OCI-LY7 (cell line): ENCODE results near the gene RNF17. TPM values are rescaled to one million over a fixed set of nuclear protein-coding genes. Genes with fewer than 3 reads are reported as not detected.

Source experiments
- BruUV-seq: library from RNA; stranded (reverse); fragments of 400-500 nt; replicated peaks from 2 replicates; lab custom pipeline; 2021; lab: Mats Ljungman, UMichigan
- CTCF ChIA-PET: fragments of 300-600 bp; sonication (Branson Sonifier 250); formaldehyde crosslinking; loops from one replicate; lab custom pipeline; 2022; ENCODE audit warnings: antibody characterized with exemption; ENCODE audit not compliant: unreplicated experiment; lab: Charles Lee
- POLR2A ChIA-PET: fragments of 300-600 bp; sonication (Branson Sonifier 250); formaldehyde crosslinking; loops from one replicate; lab custom pipeline; 2022; ENCODE audit warnings: antibody characterized with exemption; lab: Charles Lee
- DNase-seq: peaks from one replicate; pipeline ENCODE4 v3.0.0-alpha.2; 2015; ENCODE audit warnings: low spot score
- H2AFZ ChIP-seq: fragments of 200-600 bp; sonication (generic), shearing (Covaris generic); 2 replicates; pipeline ENCODE4 v1.6.1; 2014; ENCODE audit warnings: mild to moderate bottlenecking, antibody characterized with exemption, low read length, moderate library complexity
- H3K27ac ChIP-seq: fragments of 200-600 bp; sonication (generic); 2 replicates; pipeline ENCODE4 v1.5.1; 2014; ENCODE audit warnings: mixed run types, low read depth, mild to moderate bottlenecking, moderate library complexity, low read length, inconsistent platforms; ENCODE audit not compliant: poor library complexity, severe bottlenecking
- H3K36me3 ChIP-seq: fragments of 200-600 bp; sonication (generic); 2 replicates; pipeline ENCODE4 v1.6.1; 2014; ENCODE audit warnings: mild to moderate bottlenecking, antibody characterized with exemption, low read length, moderate library complexity, mixed read lengths; ENCODE audit not compliant: insufficient read depth
- H3K4me1 ChIP-seq: fragments of 200-600 bp; sonication (generic); 2 replicates; pipeline ENCODE4 v1.5.1; 2014; ENCODE audit warnings: mild to moderate bottlenecking, low read length; ENCODE audit not compliant: insufficient read depth, poor library complexity, severe bottlenecking
- H3K4me2 ChIP-seq: fragments of 200-600 bp; sonication (generic); 2 replicates; pipeline ENCODE4 v1.6.1; 2014; ENCODE audit warnings: mild to moderate bottlenecking, low read length
- H3K4me3 ChIP-seq: fragments of 200-600 bp; sonication (generic); 2 replicates; pipeline ENCODE4 v1.5.1; 2014; ENCODE audit warnings: mild to moderate bottlenecking, low read depth, low read length; ENCODE audit not compliant: poor library complexity, severe bottlenecking
- H3K79me2 ChIP-seq: fragments of 200-600 bp; sonication (generic); 2 replicates; pipeline ENCODE4 v1.6.1; 2016; ENCODE audit warnings: low read depth, mild to moderate bottlenecking, low read length, moderate library complexity, mixed read lengths; ENCODE audit not compliant: insufficient read depth
- H3K9me2 ChIP-seq: fragments of 200-600 bp; sonication (generic); 2 replicates; pipeline ENCODE4 v1.6.1; 2016; ENCODE audit warnings: mild to moderate bottlenecking, low read length, mixed read lengths; ENCODE audit not compliant: insufficient read depth
- H3K9me3 ChIP-seq: fragments of 200-600 bp; sonication (generic); 2 replicates; pipeline ENCODE4 v1.6.1; 2014; ENCODE audit warnings: mild to moderate bottlenecking, mixed run types, low read length, mixed read lengths
- H4K20me1 ChIP-seq: fragments of 200-600 bp; sonication (generic); 2 replicates; pipeline ENCODE4 v1.6.1; 2014; ENCODE audit warnings: mild to moderate bottlenecking, antibody characterized with exemption, low read length, moderate library complexity, mixed read lengths; ENCODE audit not compliant: insufficient read depth
- CTCF ChIP-seq: fragments of 200-600 bp; sonication (generic); conservative IDR thresholded peaks from 2 replicates; pipeline ENCODE4 v1.5.1; 2014; ENCODE audit warnings: mild to moderate bottlenecking, antibody characterized with exemption, low read length, moderate library complexity, mixed read lengths
- EZH2phosphoT487 ChIP-seq: fragments of 200-600 bp; sonication (generic); IDR thresholded peaks from 2 replicates; pipeline ENCODE4 v1.6.1; 2018; ENCODE audit warnings: low read depth, borderline replicate concordance, mild to moderate bottlenecking, mixed run types, antibody characterized with exemption, low read length, moderate library complexity, mixed read lengths
- intact Hi-C: fragments of 100-400 bp; cut with micrococcal nuclease; formaldehyde crosslinking; loops from one replicate; pipeline ENCODE4 v1.10.0; 2022; ENCODE audit not compliant: unreplicated experiment
- total RNA-seq, 2 experiments: library from RNA; depleted of rRNA in 1 of 2; stranded (reverse); fragments of >200 nt in 1 of 2; shearing (Covaris generic) in 1 of 2; gene quantifications; 2 replicates each; pipeline ENCODE4 v1.2.3, GENCODE V29; 2014 to 2022

RNF17 gene
- total RNA-seq, 2 experiments from 2014 or later = not detected

GRCh38 chr13:24916464-24916863 lies 152.5 kb downstream of the RNF17 start:
- BruUV-seq = no TSS peak
- no peak for DNase-seq
- peaks cover 54% of the 10 kb centered on the region for H3K79me2 ChIP-seq
- peaks cover 7% of the 10 kb centered on the region for H3K4me1 ChIP-seq
- intact Hi-C loops = no loop called here
- H4K20me1 ChIP-seq = peaks cover 15% of the 10 kb centered on the region
- no peak overlapping the region for H3K4me2 ChIP-seq
- H2AFZ ChIP-seq = no peak overlapping the region
- TF ChIP-seq EZH2phosphoT487 (no peak), CTCF (no peak)
- ChIA-PET CTCF (no interaction called here), POLR2A (no interaction called here)
- H3K4me3 ChIP-seq = no peak overlapping the region
- H3K36me3 ChIP-seq = peaks cover 17% of the 10 kb centered on the region; the same call in 1 of the 2 replicates
- no peaks in the 10 kb centered on the region for H3K9me3 ChIP-seq
- no peaks in the 10 kb centered on the region for H3K9me2 ChIP-seq
- no peak overlapping the region for H3K27ac ChIP-seq

- Histone ChIP-seq H3K9me2 (no peaks in the 10 kb centered on the region), H3K79me2 (peaks cover 63% of the 10 kb centered on the region), H2AFZ (no peak overlapping the region), H3K27ac (no peak overlapping the region), H3K4me2 (peak overlapping the region; percentile 90), H3K9me3 (no peaks in the 10 kb centered on the region), H4K20me1 (peaks cover 12% of the 10 kb centered on the region), H3K4me1 (peaks cover 20% of the 10 kb centered on the region), H3K4me3 (peak overlapping the region; percentile 82), H3K36me3 (peaks cover 4% of the 10 kb centered on the region; the same call in 1 of the 2 replicates)
- TF ChIP-seq CTCF = no peak
- no peak for DNase-seq
- POLR2A ChIA-PET = interaction anchor here (0.6 to 0.7 kb wide), 2 partner anchors 429 to 500 kb away, joined by 3 read pairs; no protein-coding TSS in a partner anchor
- CTCF ChIA-PET = no interaction called here
- no TSS peak for BruUV-seq
- intact Hi-C loops = loop anchor here (5.0 kb wide), 1 partner anchor 409 kb away; the partner anchor contains the start of gene PARP4
Observed at GRCh38 chr13:24921003-24921402, 157.0 kb downstream of the RNF17 start.

GRCh38 chr13:24921881-24922280 lies 157.9 kb downstream of the RNF17 start:
- H4K20me1 ChIP-seq = peaks cover 12% of the 10 kb centered on the region
- intact Hi-C loops = loop anchor here (5.0 kb wide), 1 partner anchor 410 kb away; the partner anchor contains the start of gene PARP4
- H3K4me2 ChIP-seq = peak overlapping the region; percentile 90
- H3K4me1 ChIP-seq = peaks cover 20% of the 10 kb centered on the region
- H3K4me3 ChIP-seq = peak overlapping the region; percentile 82
- ChIA-PET POLR2A (interaction anchor here (1.2 kb wide), 1 partner anchor 9 kb away, joined by 4 read pairs; no protein-coding TSS in a partner anchor), CTCF (no interaction called here)
- H3K79me2 ChIP-seq = peaks cover 55% of the 10 kb centered on the region
- H3K9me2 ChIP-seq = no peaks in the 10 kb centered on the region
- peak overlapping the region; percentile 94 for H3K27ac ChIP-seq
- peaks cover 4% of the 10 kb centered on the region; the same call in 1 of the 2 replicates for H3K36me3 ChIP-seq
- DNase-seq = no peak
- H2AFZ ChIP-seq = peak overlapping the region; percentile 68; the same call in 1 of the 2 replicates
- no TSS peak for BruUV-seq
- no peaks in the 10 kb centered on the region for H3K9me3 ChIP-seq
- no peak for TF ChIP-seq EZH2phosphoT487
